Common myeloid progenitor, CD34-positive (primary cell): Measurements from ENCODE around the gene HDHD3.

ENCODE experiments used
- CTCF ChIA-PET: fragments of 350-600 bp; sonication (Branson Sonifier 250); formaldehyde crosslinking; loops from one replicate; lab custom pipeline; 2021; ENCODE audit warnings: antibody characterized with exemption; lab: Charles Lee
- POLR2A ChIA-PET: fragments of 350-600 bp; sonication (Branson Sonifier 250); formaldehyde crosslinking; loops from one replicate; lab custom pipeline; 2021; ENCODE audit warnings: antibody characterized with exemption; lab: Charles Lee
- DNase-seq, 3 donors: peaks; one replicate each; pipeline versions ENCODE4 v3.0.0 to v3.0.0-alpha.2; 2013
- H3K27ac ChIP-seq, 2 experiments: 1 replicate in 1 of 2; 2 replicates in 1 of 2; pipeline ENCODE4 v1.7.0; 2013; ENCODE audit warnings: inconsistent platforms in 2 of 2, low read length in 2 of 2, mild to moderate bottlenecking in 2 of 2, low read depth in 1 of 2, moderate library complexity in 1 of 2; ENCODE audit not compliant: severe bottlenecking in 2 of 2, insufficient read depth in 1 of 2, poor library complexity in 1 of 2
- H3K27me3 ChIP-seq, 5 experiments: replicated peaks in 2 of 5; 1 replicate in 3 of 5; 2 replicates in 2 of 5; pipeline versions ENCODE4 v1.6.1 to v1.7.0; 2013; ENCODE audit warnings: low read length in 4 of 5, mild to moderate bottlenecking in 2 of 5, moderate library complexity in 2 of 5, inconsistent platforms in 1 of 5; ENCODE audit not compliant: insufficient read depth in 5 of 5, control insufficient read depth in 4 of 5
- H3K36me3 ChIP-seq, 4 experiments: 1 replicate in 2 of 4; 2 replicates in 2 of 4; pipeline versions ENCODE4 v1.6.1 to v1.7.0; 2013; ENCODE audit warnings: low read length in 3 of 4, control low read depth in 1 of 4, mild to moderate bottlenecking in 1 of 4; ENCODE audit not compliant: control insufficient read depth in 4 of 4, insufficient read depth in 4 of 4
- H3K4me1 ChIP-seq, 4 experiments: 1 replicate in 3 of 4; 2 replicates in 1 of 4; pipeline versions ENCODE4 v1.6.1 to v1.7.1; 2013; ENCODE audit warnings: low read length in 3 of 4, mild to moderate bottlenecking in 3 of 4, control low read depth in 1 of 4, inconsistent platforms in 1 of 4, moderate library complexity in 1 of 4; ENCODE audit not compliant: control insufficient read depth in 4 of 4, insufficient read depth in 4 of 4; ENCODE audit errors: control extremely low read depth in 1 of 4
- H3K4me3 ChIP-seq, 7 experiments: 1 replicate in 4 of 7; 2 replicates in 3 of 7; pipeline versions ENCODE4 v1.5.1 to v1.7.0; 2013; ENCODE audit warnings: mild to moderate bottlenecking in 7 of 7, low read length in 6 of 7, moderate library complexity in 6 of 7, inconsistent platforms in 2 of 7, low read depth in 2 of 7, control low read depth in 1 of 7; ENCODE audit not compliant: insufficient read depth in 4 of 7, control insufficient read depth in 1 of 7; ENCODE audit errors: extremely low read depth in 1 of 7
- H3K9me3 ChIP-seq, 5 experiments: 1 replicate in 4 of 5; 2 replicates in 1 of 5; pipeline versions ENCODE4 v1.6.1 to v1.7.1; 2013; ENCODE audit warnings: low read length in 4 of 5, mild to moderate bottlenecking in 2 of 5, inconsistent platforms in 1 of 5, low read depth in 1 of 5, moderate library complexity in 1 of 5; ENCODE audit not compliant: control insufficient read depth in 4 of 5, insufficient read depth in 2 of 5; ENCODE audit errors: control extremely low read depth in 1 of 5
- WGBS: methylation state at CpG from one replicate; pipeline ENCODE4 v1.1.5; 2013; ENCODE audit not compliant: insufficient coverage; 5-methylcytosine and 5-hydroxymethylcytosine counted together

HDHD3 gene

DNA sequence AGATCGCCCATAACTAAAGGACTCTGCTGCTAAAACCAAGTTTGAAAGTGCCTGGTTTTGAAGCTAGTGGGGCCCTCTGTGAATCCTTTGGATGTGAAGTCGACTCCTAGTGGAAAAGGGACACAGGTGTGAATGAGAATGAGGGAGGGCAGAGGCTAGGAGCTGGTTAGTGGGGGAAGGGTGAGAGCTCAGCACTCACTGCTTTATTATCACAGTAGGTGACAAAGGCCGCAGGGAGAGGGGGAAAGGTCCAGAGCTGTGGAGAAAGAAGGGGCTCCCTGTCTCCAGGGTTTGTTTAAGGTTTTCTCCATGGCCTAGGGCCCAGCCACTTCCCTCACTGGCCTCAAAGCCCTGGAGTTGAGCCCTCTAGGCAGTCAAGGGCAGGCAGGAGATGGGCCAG lies 3.5 kb downstream of the HDHD3 start:
- POLR2A ChIA-PET, result no interaction called here
- H3K4me3 ChIP-seq, result no peak overlapping the region
- WGBS, result 100% methylated on average over 2 of the region's 3 CpGs

DNA sequence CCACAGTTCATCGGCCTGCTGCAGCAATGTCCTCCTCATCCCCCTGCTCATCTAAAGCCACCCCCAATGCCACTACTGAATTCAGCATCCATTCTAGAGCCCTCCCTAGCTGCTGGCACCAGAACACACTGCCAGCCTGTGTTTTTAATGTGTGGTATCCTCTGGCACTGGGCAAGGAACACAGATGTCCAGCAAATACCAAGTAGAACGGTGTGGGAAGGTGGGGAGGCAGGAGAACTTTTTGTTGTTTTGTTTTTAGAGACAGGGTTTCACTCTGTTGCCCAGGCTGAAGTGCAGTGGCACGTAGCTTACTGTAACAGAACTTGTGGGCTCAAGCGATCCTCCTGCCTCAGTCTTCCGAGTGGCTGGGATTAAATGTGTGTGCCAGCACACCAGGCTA lies 4.7 kb downstream of the HDHD3 start:
- POLR2A ChIA-PET, result no interaction called here
- CTCF ChIA-PET, result interaction anchor here (1.3 to 3.7 kb wide), 3 partner anchors 11 to 22 kb away, joined by 3 to 15 read pairs (median 4); partner anchors contain the start of gene BSPRY
- H3K27me3 ChIP-seq, result no peaks in the 10 kb centered on the region

More for the DNA sequence above, 3.5 kb downstream of the HDHD3 start:
- peaks cover 3 to 49% (median 34%) of the 10 kb centered on the region in 4 experiments for H3K36me3 ChIP-seq
- no peaks in the 10 kb centered on the region for H3K9me3 ChIP-seq
- DNase-seq, result no peak
- no peak overlapping the region for H3K27ac ChIP-seq
- CTCF ChIA-PET, result interaction anchor here (0.9 to 3.7 kb wide), 5 partner anchors 15 to 33 kb away, joined by 3 to 15 read pairs (median 4); partner anchors contain the start of genes ALAD and BSPRY
- no peaks in the 10 kb centered on the region for H3K27me3 ChIP-seq
- H3K4me1 ChIP-seq, result peaks cover 0 to 13% (median 7%) of the 10 kb centered on the region in 4 experiments

DNA sequence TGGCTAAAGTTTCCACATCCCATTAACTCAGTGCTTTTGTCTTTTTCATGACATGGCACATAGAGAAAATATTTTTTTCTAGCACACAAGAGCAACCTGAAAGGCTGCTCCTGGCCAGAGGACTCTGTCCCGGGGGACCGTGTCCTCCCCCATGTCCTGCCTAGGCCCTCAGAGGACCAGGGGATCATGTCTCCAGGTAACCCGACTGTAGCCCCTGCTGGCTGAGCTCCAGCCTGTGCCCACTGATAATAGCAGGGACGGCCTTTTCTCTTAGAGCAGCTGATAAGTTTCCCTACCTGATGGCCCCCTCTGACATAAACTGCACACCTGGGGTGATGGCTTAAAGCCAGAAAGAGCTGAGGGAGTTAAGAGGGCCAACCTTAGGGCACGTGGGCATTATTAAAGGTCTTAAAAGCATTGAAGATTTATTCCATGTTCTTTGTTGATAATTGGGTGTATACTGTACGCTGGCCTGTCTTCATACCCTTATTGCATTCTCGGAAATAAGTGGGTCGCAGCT lies 5.9 kb downstream of the HDHD3 start:
- CTCF ChIA-PET, result interaction anchor here (1.3 kb wide), 2 partner anchors 13 to 31 kb away, joined by 4 read pairs; partner anchors contain the start of gene WDR31
- H3K4me1 ChIP-seq, result peaks cover 0 to 6% (median 4%) of the 10 kb centered on the region in 4 experiments
- H3K27ac ChIP-seq, result no peak overlapping the region
- no peaks in the 10 kb centered on the region for H3K9me3 ChIP-seq
- H3K36me3 ChIP-seq, result peaks cover 4 to 65% (median 40%) of the 10 kb centered on the region in 4 experiments
- WGBS, result 96% methylated on average over 8 of the region's 8 CpGs
- H3K4me3 ChIP-seq, result no peak overlapping the region
- DNase-seq, result no peak
- POLR2A ChIA-PET, result no interaction called here
- no peaks in the 10 kb centered on the region for H3K27me3 ChIP-seq

More for the DNA sequence above, 4.7 kb downstream of the HDHD3 start:
- Histone ChIP-seq H3K9me3 (no peaks in the 10 kb centered on the region), H3K36me3 (peaks cover 4 to 54% (median 36%) of the 10 kb centered on the region in 4 experiments), H3K4me1 (peaks cover 0 to 10% (median 5%) of the 10 kb centered on the region in 4 experiments), H3K4me3 (no peak overlapping the region), H3K27ac (no peak overlapping the region)
- WGBS, result 100% methylated on average over 4 of the region's 5 CpGs
- DNase-seq, result no peak

DNA sequence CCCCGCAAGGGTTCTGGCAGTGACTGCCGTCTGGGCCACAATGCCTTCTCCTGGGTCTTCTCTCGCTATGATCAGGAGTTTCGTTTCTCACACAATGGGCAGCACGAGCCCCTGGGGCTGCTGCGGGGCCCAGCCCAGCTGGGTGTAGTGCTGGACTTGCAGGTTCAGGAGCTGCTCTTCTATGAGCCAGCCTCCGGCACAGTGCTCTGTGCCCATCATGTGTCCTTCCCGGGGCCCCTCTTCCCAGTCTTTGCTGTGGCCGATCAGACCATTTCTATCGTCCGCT lies 7.0 kb downstream of the HDHD3 start:
- Histone ChIP-seq H3K4me3 (no peak overlapping the region), H3K4me1 (peaks cover 0 to 2% (median 0%) of the 10 kb centered on the region in 4 experiments), H3K36me3 (peaks cover 4 to 68% (median 42%) of the 10 kb centered on the region in 4 experiments), H3K9me3 (no peaks in the 10 kb centered on the region), H3K27ac (no peak overlapping the region), H3K27me3 (no peaks in the 10 kb centered on the region)
- POLR2A ChIA-PET, result no interaction called here
- WGBS, result 94% methylated on average over 8 of the region's 11 CpGs
- CTCF ChIA-PET, result no interaction called here
- DNase-seq, result no peak

DNA sequence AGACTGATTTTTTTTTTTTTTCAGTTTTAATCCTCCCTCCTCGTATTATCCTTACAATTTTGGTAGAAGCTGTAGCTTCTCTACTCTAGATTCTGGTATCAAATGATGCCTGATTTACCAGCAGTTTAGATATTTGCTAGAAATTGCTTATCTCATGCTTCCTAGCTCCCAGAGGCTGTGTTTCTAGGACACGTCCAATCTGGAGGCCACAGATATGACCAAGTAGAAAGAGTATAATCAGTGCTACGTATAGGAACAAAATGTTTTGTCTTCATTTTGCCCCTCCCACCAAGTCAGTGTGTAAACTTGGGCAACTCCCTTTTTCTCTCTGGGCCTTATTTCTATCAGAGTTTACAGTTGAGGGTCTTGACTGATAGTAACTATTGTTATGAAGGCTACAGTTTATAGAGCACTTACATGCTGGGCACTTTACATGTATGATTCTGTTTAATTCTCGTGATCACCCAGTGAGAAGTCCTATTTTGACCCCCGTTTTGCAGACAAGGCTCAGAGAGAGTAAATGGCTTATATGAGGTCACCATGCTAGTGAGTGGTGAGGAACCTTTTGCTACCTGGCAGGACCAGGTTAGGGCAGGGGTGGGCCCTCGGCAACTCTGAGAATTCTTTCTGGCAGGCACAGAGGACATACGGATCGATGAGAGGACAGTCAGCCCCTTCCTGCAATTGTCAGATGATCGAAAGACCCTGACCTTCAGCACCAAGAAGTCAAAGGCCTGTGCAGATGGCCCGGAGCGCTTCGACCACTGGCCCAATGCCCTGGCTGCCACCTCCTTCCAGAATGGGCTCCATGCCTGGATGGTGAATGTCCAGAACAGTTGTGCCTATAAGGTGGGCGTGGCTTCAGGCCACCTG lies 7.6 kb downstream of the HDHD3 start:
- Histone ChIP-seq H3K4me3 (no peak overlapping the region), H3K27me3 (no peaks in the 10 kb centered on the region), H3K27ac (peak overlapping the region in 1 of 2 experiments; percentile 36), H3K9me3 (no peaks in the 10 kb centered on the region), H3K36me3 (peaks cover 4 to 68% (median 38%) of the 10 kb centered on the region in 4 experiments), H3K4me1 (peaks cover 0 to 2% (median 0%) of the 10 kb centered on the region in 4 experiments)
- 96% methylated on average over 10 of the region's 13 CpGs for WGBS
- POLR2A ChIA-PET, result no interaction called here
- peak in 2 of 3 donors; percentile 46 to 75 for DNase-seq
- CTCF ChIA-PET, result interaction anchor here (0.6 to 0.8 kb wide), 2 partner anchors 93 to 147 kb away, joined by 3 to 5 read pairs; no protein-coding TSS in a partner anchor

DNA sequence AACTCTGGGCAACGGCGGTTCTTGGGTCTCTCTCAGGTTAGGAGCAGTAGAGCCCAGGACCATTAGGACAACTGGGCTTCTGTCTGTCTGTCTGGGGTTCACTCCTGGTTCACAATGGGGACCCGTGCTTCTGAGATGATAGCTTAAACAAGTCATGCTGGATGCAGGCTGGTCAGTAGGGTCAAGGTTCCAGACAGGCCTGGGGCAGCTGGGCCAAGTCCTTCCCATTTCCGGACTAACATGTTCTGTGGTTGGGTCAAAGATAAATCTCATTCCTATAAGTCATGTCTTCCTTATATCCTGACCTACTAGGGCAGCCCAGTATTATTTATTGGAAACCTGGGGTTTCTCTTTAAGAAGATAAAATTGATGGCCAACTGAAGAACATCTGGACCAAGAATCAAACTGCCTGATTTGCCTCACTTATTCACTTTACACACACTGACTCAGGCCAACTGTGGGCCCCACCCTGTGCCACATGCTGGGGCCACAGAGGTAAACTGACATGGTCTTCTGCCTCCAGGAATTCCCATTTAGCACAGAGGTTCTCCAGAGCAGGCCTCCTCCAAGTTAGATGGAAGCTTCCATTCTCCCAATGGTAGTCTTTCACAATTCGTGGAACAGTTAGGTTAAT lies 8.3 kb downstream of the HDHD3 start:
- H3K9me3 ChIP-seq, result no peaks in the 10 kb centered on the region
- 96% methylated on average over 4 of the region's 5 CpGs for WGBS
- H3K36me3 ChIP-seq, result peaks cover 4 to 60% (median 32%) of the 10 kb centered on the region in 4 experiments
- H3K4me3 ChIP-seq, result no peak overlapping the region
- CTCF ChIA-PET, result interaction anchor here (0.6 to 1.6 kb wide), 3 partner anchors 9 to 148 kb away, joined by 3 to 5 read pairs (median 5); partner anchors contain the start of gene HDHD3
- POLR2A ChIA-PET, result no interaction called here
- peaks cover 0 to 2% (median 0%) of the 10 kb centered on the region in 4 experiments for H3K4me1 ChIP-seq
- H3K27ac ChIP-seq, result no peak overlapping the region
- H3K27me3 ChIP-seq, result no peaks in the 10 kb centered on the region
- no peak for DNase-seq
